HepG2 (cell line): ENCODE data around the gene TEX261. TPM values are rescaled to one million over a fixed set of nuclear protein-coding genes. Genes with fewer than 3 reads are reported as not detected.

ENCODE experiments used
- ASH2L ChIP-seq: fragments of 300-600, 200-600 bp; sonication (generic); IDR thresholded peaks from 2 replicates; pipeline ENCODE4 v1.7.0; 2017; ENCODE audit warnings: low read depth, mild to moderate bottlenecking, moderate library complexity, mixed read lengths, low read length; ENCODE audit not compliant: insufficient read length
- CCAR2 ChIP-seq: fragments of 200-400 bp; formaldehyde crosslinking; optimal IDR thresholded peaks from 2 replicates; pipeline ENCODE3; 2018; ENCODE audit warnings: low read depth, mild to moderate bottlenecking, low read length, moderate library complexity
- IRX3 ChIP-seq: sonication (generic); formaldehyde crosslinking; IDR thresholded peaks from 2 replicates; pipeline ENCODE4 v1.8.1; 2023; ENCODE audit warnings: mild to moderate bottlenecking, low read depth, missing genetic modification reagents, borderline replicate concordance
- KAT2B ChIP-seq: fragments of 150-350 bp; IDR thresholded peaks from 2 replicates; pipeline ENCODE4 v1.6.1; 2014; ENCODE audit warnings: low read depth, low read length, borderline replicate concordance
- KDM5B ChIP-seq: sonication (generic); formaldehyde crosslinking; IDR thresholded peaks from 2 replicates; pipeline ENCODE4 v1.4.0; 2020; ENCODE audit warnings: missing genetic modification reagents, mild to moderate bottlenecking, borderline replicate concordance
- LCORL ChIP-seq, 2 experiments: fragments of 450-650 bp in 1 of 2; sonication (generic) in 1 of 2; formaldehyde crosslinking in 1 of 2; IDR thresholded peaks; 2 replicates each; pipeline versions ENCODE4 v1.5.0 to v1.6.1; 2017 to 2020; ENCODE audit warnings: antibody characterized with exemption in 1 of 2, missing genetic modification reagents in 1 of 2
- MLLT10 ChIP-seq: sonication (generic); formaldehyde crosslinking; IDR thresholded peaks from 2 replicates; pipeline ENCODE4 v1.4.0; 2020; ENCODE audit warnings: missing genetic modification reagents
- NFE2L1 ChIP-seq: sonication (generic); formaldehyde crosslinking; IDR thresholded peaks from 2 replicates; pipeline ENCODE4 v1.4.0; 2020; ENCODE audit warnings: missing genetic modification reagents, mild to moderate bottlenecking, borderline replicate concordance
- SMC3 ChIP-seq: IDR thresholded peaks from 2 replicates; pipeline ENCODE4 v1.6.1; 2011; ENCODE audit warnings: low read length, improper control_type of control experiment
- SRF ChIP-seq: IDR thresholded peaks from 2 replicates; pipeline ENCODE4 v1.6.1; 2011; ENCODE audit warnings: mild to moderate bottlenecking, low read depth, low read length, moderate library complexity
- U2AF1 ChIP-seq: fragments of 200-400 bp; formaldehyde crosslinking; optimal IDR thresholded peaks from 2 replicates; pipeline ENCODE3; 2017; ENCODE audit warnings: mild to moderate bottlenecking, low read depth, low read length
- ZNF10 ChIP-seq: sonication (generic); formaldehyde crosslinking; IDR thresholded peaks from 2 replicates; pipeline ENCODE4 v1.4.0; 2020; ENCODE audit warnings: mild to moderate bottlenecking, low read depth, missing genetic modification reagents, borderline replicate concordance
- ZNF180 ChIP-seq: sonication (generic); formaldehyde crosslinking; IDR thresholded peaks from 2 replicates; pipeline ENCODE4 v1.4.0; 2020; ENCODE audit warnings: low read depth, missing genetic modification reagents, borderline replicate concordance
- ZNF230 ChIP-seq: sonication (generic); formaldehyde crosslinking; IDR thresholded peaks from 2 replicates; pipeline ENCODE4 v1.4.0; 2020; ENCODE audit warnings: mild to moderate bottlenecking, missing genetic modification reagents
- ZNF549 ChIP-seq: sonication (generic); formaldehyde crosslinking; IDR thresholded peaks from 2 replicates; pipeline ENCODE4 v1.5.0; 2020; ENCODE audit warnings: missing genetic modification reagents
- ZNF772 ChIP-seq: sonication (generic); formaldehyde crosslinking; IDR thresholded peaks from 2 replicates; pipeline ENCODE4 v1.5.0; 2020; ENCODE audit warnings: mild to moderate bottlenecking, missing genetic modification reagents
- ZNF839 ChIP-seq: sonication (generic); formaldehyde crosslinking; IDR thresholded peaks from 2 replicates; pipeline ENCODE4 v1.4.0; 2020; ENCODE audit warnings: missing genetic modification reagents, mild to moderate bottlenecking, borderline replicate concordance
- ZZZ3 ChIP-seq: sonication (generic); formaldehyde crosslinking; IDR thresholded peaks from 2 replicates; pipeline ENCODE4 v1.4.0; 2020; ENCODE audit warnings: missing genetic modification reagents, mild to moderate bottlenecking, borderline replicate concordance
- polyA plus RNA-seq, 8 experiments: library from polyadenylated mRNA; depleted of rRNA in 3 of 8; stranded (reverse) in 7 of 8; unstranded in 1 of 8; fragments of >200 nt; fragmentation: Illumina TruSeq in 4 of 8; extraction: Trizol in 4 of 8; gene quantifications; 2 replicates each; pipeline versions ENCODE4 v1.2.1 to v1.2.3, GENCODE V29; 2011 to 2016; ENCODE audit warnings: low read depth in 4 of 8, missing spikeins in 1 of 8, mixed read lengths in 1 of 8; ENCODE audit not compliant: insufficient read depth in 1 of 8
- total RNA-seq, 5 experiments: library from RNA; depleted of rRNA; stranded (reverse); fragments of >200 nt; fragmentation: Illumina TruSeq; extraction: Trizol; gene quantifications; 2 replicates each; pipeline ENCODE4 v1.2.3, GENCODE V29; 2016; ENCODE audit warnings: low read depth in 1 of 5
- TF ChIP-seq, protein P1 (sequence below): sonication (generic); formaldehyde crosslinking; IDR thresholded peaks from 2 replicates; pipeline ENCODE4 v1.4.0; 2020; ENCODE audit warnings: missing genetic modification reagents
- TF ChIP-seq, protein P2 (sequence below): sonication (generic); formaldehyde crosslinking; IDR thresholded peaks from 2 replicates; pipeline ENCODE4 v1.8.1; 2023; ENCODE audit warnings: missing genetic modification reagents, inconsistent platforms, borderline replicate concordance
- TF ChIP-seq, protein P3 (sequence below): sonication (generic); formaldehyde crosslinking; IDR thresholded peaks from 2 replicates; pipeline ENCODE4 v1.5.1; 2020; ENCODE audit warnings: missing genetic modification reagents, mild to moderate bottlenecking, borderline replicate concordance
- TF ChIP-seq, protein P4 (sequence below): sonication (generic); formaldehyde crosslinking; IDR thresholded peaks from 2 replicates; pipeline ENCODE4 v1.8.1; 2023; ENCODE audit warnings: mild to moderate bottlenecking, moderate library complexity, missing genetic modification reagents
- TF ChIP-seq, protein P5 (sequence below): sonication (generic); formaldehyde crosslinking; IDR thresholded peaks from 2 replicates; pipeline ENCODE4 v1.8.1; 2023; ENCODE audit warnings: mild to moderate bottlenecking, inconsistent platforms, moderate library complexity, missing genetic modification reagents, borderline replicate concordance

TEX261 gene
- total and polyA plus RNA-seq, 2 of the 13 experiments (the other 11 are each of a cell fraction or from before 2014, with no cell fraction given), result 43.8 to 78.7 TPM

DNA sequence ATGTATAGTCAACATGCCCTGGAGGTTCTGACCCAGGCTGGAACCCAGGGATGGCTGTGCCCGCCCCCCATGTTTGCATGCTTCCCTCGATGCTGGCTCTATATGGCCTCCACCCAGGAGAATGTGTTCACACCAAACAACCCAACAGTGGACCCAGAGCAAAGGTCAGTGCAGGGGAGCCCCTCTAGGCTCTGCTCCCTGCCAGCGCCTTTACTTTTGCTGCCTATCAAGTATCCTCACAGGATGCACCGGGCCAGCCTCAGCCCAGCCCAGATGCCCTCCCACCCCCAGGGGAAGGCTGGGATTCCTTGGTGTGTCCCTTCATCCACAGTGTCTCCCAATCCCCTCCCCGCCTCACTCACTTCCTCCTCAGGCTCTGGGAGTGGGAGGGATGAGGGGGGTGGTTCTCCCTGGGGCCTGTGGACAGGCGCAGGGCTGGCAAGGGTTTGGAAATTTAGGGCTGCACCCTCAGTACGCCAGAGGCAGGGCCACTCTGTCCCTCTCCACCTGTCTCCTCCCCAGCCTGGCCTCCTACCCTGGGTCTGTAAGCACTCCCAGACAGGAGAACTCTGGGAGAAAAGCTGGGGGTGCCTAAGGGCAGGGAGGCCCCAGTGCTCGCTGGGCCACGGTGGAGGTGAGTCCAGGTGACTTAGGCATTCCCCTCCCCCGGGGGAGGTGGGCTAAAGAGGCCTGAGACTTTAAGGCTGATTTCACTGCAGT lies 56.6 kb downstream of the TEX261 start (continued):
- TF ChIP-seq, protein P1, sequence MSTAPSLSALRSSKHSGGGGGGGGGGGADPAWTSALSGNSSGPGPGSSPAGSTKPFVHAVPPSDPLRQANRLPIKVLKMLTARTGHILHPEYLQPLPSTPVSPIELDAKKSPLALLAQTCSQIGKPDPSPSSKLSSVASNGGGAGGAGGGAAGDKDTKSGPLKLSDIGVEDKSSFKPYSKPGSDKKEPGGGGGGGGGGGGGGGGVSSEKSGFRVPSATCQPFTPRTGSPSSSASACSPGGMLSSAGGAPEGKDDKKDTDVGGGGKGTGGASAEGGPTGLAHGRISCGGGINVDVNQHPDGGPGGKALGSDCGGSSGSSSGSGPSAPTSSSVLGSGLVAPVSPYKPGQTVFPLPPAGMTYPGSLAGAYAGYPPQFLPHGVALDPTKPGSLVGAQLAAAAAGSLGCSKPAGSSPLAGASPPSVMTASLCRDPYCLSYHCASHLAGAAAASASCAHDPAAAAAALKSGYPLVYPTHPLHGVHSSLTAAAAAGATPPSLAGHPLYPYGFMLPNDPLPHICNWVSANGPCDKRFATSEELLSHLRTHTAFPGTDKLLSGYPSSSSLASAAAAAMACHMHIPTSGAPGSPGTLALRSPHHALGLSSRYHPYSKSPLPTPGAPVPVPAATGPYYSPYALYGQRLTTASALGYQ (CRISPR knock-in tag), result no peak
- TF ChIP-seq ZNF180 (CRISPR knock-in tag) (no peak), ZNF772 (CRISPR knock-in tag) (0 out of 2 replicates have a peak, but pooled peaks have one; percentile 28), U2AF1 (no peak), NFE2L1 (no peak; the same call in 1 of the 2 replicates), ZNF10 (CRISPR knock-in tag) (no peak), KAT2B (no peak), LCORL (IDR thresholded peaks at IDR 0.05) (no peak), LCORL (CRISPR knock-in tag; IDR thresholded peaks at IDR 0.05) (peak; percentile 74; the same call in 1 of the 2 replicates), ASH2L (no peak), CCAR2 (no peak), ZNF549 (no peak), ZNF839 (CRISPR knock-in tag) (no peak), ZNF230 (CRISPR knock-in tag) (peak; percentile 32; the same call in 1 of the 2 replicates), IRX3 (CRISPR knock-in tag) (no peak), KDM5B (CRISPR knock-in tag) (peak; percentile 68; the same call in 1 of the 2 replicates), ZZZ3 (CRISPR knock-in tag) (no peak), SMC3 (no peak), MLLT10 (CRISPR knock-in tag) (no peak), SRF (no peak)
- TF ChIP-seq, protein P2, sequence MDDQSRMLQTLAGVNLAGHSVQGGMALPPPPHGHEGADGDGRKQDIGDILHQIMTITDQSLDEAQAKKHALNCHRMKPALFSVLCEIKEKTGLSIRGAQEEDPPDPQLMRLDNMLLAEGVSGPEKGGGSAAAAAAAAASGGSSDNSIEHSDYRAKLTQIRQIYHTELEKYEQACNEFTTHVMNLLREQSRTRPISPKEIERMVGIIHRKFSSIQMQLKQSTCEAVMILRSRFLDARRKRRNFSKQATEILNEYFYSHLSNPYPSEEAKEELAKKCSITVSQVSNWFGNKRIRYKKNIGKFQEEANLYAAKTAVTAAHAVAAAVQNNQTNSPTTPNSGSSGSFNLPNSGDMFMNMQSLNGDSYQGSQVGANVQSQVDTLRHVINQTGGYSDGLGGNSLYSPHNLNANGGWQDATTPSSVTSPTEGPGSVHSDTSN (CRISPR knock-in tag), result no peak
- TF ChIP-seq, protein P3, sequence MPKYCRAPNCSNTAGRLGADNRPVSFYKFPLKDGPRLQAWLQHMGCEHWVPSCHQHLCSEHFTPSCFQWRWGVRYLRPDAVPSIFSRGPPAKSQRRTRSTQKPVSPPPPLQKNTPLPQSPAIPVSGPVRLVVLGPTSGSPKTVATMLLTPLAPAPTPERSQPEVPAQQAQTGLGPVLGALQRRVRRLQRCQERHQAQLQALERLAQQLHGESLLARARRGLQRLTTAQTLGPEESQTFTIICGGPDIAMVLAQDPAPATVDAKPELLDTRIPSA (CRISPR knock-in tag), result no peak
- TF ChIP-seq, protein P4, sequence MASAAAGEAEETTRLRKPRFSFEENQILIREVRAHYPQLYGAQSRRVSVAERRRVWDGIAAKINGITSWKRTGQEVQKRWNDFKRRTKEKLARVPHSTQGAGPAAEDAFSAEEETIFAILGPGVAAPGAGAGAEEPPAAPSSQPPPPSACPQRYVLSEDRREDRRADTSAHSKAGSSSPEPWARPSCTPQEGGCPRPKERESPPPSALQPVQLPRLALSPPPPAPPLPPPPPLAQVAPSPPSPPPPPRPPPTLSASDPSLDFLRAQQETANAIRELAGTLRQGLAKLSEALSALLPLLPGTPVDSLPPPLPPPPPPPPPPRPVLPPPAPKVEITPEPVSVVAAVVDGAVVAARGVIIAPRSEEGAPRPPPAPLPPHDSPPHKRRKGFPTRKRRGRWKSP (CRISPR knock-in tag), result no peak
- TF ChIP-seq, protein P5, sequence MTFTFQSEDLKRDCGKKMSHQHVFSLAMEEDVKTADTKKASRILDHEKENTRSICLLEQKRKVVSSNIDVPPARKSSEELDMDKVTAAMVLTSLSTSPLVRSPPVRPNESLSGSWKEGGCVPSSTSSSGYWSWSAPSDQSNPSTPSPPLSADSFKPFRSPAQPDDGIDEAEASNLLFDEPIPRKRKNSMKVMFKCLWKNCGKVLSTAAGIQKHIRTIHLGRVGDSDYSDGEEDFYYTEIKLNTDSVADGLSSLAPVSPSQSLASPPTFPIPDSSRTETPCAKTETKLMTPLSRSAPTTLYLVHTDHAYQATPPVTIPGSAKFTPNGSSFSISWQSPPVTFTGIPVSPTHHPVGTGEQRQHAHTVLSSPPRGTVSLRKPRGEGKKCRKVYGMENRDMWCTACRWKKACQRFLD (CRISPR knock-in tag), result no peak
